ENCODE results near the gene HADH. TPM values are rescaled to one million over a fixed set of nuclear protein-coding genes. Genes with fewer than 3 reads are reported as not detected.
A peak's percentile ranks its signal among the peaks of the same experiment; 100 is the strongest.

HADH gene
- total RNA-seq, 3 donors from 2014 or later = 76.7 to 151 (median 103) TPM

DNA sequence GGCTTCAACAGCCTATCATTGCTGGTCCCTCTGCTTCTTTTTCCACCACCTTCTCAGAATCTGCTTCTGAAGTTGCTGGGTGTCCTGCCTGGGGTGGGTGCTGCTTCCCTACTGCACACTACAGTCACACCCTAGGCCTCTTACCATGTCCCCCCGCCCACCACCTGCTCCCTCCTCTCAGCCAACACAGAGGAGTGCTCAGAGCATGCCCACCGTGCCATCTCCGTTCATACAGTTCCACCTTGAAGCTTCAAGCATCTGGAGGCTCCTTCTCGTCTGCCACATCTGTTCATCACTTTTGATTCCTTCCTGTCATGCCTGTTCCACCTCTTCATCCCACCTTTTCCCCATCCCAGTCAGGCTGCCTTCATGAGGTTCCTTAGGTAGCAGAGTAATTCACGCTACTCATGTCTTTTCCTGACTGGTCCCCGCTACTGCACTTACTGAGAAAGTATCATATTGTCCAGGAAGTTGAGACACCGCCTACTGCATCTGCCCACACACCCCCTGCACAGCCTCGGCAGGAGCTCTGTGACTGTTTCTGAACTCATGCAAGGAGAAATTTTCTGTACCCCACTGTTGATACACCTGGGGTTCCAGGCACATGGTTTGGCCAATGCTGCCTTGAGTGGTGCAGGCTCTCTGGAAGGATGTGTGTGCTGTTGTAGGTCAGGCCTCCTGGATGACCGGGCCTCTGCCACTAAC is 39.5 kb downstream of the HADH start:
- H3K9me3 ChIP-seq = no peaks in the 10 kb centered on the region
- no peak overlapping the region for H3K4me3 ChIP-seq
- TF ChIP-seq, protein P1, sequence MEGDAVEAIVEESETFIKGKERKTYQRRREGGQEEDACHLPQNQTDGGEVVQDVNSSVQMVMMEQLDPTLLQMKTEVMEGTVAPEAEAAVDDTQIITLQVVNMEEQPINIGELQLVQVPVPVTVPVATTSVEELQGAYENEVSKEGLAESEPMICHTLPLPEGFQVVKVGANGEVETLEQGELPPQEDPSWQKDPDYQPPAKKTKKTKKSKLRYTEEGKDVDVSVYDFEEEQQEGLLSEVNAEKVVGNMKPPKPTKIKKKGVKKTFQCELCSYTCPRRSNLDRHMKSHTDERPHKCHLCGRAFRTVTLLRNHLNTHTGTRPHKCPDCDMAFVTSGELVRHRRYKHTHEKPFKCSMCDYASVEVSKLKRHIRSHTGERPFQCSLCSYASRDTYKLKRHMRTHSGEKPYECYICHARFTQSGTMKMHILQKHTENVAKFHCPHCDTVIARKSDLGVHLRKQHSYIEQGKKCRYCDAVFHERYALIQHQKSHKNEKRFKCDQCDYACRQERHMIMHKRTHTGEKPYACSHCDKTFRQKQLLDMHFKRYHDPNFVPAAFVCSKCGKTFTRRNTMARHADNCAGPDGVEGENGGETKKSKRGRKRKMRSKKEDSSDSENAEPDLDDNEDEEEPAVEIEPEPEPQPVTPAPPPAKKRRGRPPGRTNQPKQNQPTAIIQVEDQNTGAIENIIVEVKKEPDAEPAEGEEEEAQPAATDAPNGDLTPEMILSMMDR (IDR thresholded peaks at IDR 0.05) = no peak
- H3K4me1 ChIP-seq (ENCODE audit: low read depth) = no peaks in the 10 kb centered on the region
- H3K36me3 ChIP-seq (ENCODE audit: low read depth) = peaks cover 5% of the 10 kb centered on the region
- DNase-seq = no peak
- intact Hi-C loops (cut with DNase I, micrococcal nuclease) = loop anchor here in 1 of 2 donors (10.0 kb wide), 1 partner anchor 546 kb away; no protein-coding TSS in a partner anchor
- peak; percentile 36 for ATAC-seq

DNA sequence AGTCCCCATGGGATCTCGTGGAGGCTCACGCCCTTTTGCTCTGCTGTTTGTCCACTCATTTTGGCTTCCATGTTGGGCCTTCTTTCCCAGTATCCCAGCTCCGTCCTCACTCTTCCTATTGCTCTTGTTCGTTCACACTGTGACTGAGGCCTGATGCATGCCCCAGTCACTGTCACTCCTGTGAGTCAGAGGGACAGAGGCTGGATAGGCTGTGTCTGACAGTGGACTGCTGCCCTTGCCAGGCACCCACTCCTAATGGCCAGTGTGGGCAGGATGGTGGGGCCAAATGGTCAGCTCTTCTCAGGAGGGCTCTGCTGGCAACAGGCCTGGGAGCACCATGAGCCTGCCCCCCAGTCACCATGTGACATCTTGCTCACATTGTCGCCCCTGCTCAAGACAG is 40.0 kb downstream of the HADH start:
- Histone ChIP-seq H3K9me3 (no peaks in the 10 kb centered on the region), H3K36me3 (ENCODE audit: low read depth) (peaks cover 5% of the 10 kb centered on the region), H3K4me3 (no peak overlapping the region), H3K4me1 (ENCODE audit: low read depth) (no peaks in the 10 kb centered on the region)
- intact Hi-C loops (cut with DNase I, micrococcal nuclease) = loop anchor here in 1 of 2 donors (10.0 kb wide), 1 partner anchor 545 kb away; no protein-coding TSS in a partner anchor
- peak; percentile 29 for ATAC-seq
- TF ChIP-seq, protein P1 (IDR thresholded peaks at IDR 0.05) = no peak
- no peak for DNase-seq

DNA sequence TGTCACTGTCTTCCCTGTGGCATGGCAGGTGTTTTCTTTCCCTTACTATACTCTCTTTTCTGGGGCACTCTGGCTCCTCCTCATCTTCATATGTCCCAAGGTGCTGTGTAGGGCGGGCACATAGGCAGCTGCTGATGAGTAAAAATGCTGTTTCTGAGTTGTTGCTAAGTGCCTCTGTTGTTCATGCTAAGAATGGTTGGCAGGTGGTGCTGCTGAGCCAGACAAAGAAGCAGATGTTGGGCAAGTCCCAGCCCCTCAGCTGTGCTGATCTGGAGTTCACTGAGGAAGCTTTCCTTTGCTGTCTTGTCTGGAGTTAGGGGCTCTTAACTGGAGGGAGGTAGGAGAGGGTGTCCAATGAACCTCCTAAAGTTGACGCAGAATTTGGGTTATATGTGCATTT is 40.6 kb downstream of the HADH start:
- no peak overlapping the region for H3K4me3 ChIP-seq
- intact Hi-C loops (cut with DNase I, micrococcal nuclease) = no loop called here
- no peaks in the 10 kb centered on the region for H3K4me1 ChIP-seq (ENCODE audit: low read depth)
- peak; percentile 77 for ATAC-seq
- H3K36me3 ChIP-seq (ENCODE audit: low read depth) = peaks cover 5% of the 10 kb centered on the region
- TF ChIP-seq, protein P1 (IDR thresholded peaks at IDR 0.05) = no peak
- peak in 1 of 3 donors; percentile 49 for DNase-seq
- no peaks in the 10 kb centered on the region for H3K9me3 ChIP-seq

- TF ChIP-seq, protein P1 (IDR thresholded peaks at IDR 0.05) = no peak
- Histone ChIP-seq H3K4me1 (ENCODE audit: low read depth) (no peaks in the 10 kb centered on the region), H3K4me3 (no peak overlapping the region), H3K36me3 (ENCODE audit: low read depth) (peaks cover 5% of the 10 kb centered on the region), H3K9me3 (no peaks in the 10 kb centered on the region)
- intact Hi-C loops (cut with DNase I, micrococcal nuclease) = no loop called here
- DNase-seq = no peak
- ATAC-seq = no peak
These were observed 41.9 kb downstream of the HADH start for GRCh38 chr4:108031427-108032083.

DNA sequence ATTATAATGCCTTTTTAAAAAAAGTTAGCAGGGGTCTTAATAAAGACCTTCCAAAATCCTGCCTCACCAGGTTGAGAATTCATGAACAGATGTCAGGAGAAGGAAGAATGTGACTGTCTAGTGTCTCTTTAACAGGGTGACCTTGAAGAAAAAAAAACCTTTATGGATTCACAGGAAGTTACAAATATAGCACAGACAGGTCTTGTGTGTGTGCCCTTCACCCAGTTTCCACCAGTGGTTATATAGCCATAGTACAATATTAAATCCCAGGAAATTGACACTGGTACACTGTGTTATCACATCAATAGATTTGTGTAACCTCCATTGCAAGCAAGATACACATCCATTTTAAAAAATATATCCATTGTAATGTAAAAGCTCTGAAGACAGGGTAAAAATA is 43.7 kb downstream of the HADH start:
- no peaks in the 10 kb centered on the region for H3K4me1 ChIP-seq (ENCODE audit: low read depth)
- intact Hi-C loops (cut with DNase I, micrococcal nuclease) = no loop called here
- no peak overlapping the region for H3K4me3 ChIP-seq
- H3K9me3 ChIP-seq = no peaks in the 10 kb centered on the region
- H3K36me3 ChIP-seq (ENCODE audit: low read depth) = no peaks in the 10 kb centered on the region
- no peak for ATAC-seq
- TF ChIP-seq, protein P1 (IDR thresholded peaks at IDR 0.05) = no peak
- DNase-seq = no peak

All from mucosa of descending colon (tissue), 3 donors.